ENCODE measurements around the gene ERBB4.

The ERBB4 gene

DNA sequence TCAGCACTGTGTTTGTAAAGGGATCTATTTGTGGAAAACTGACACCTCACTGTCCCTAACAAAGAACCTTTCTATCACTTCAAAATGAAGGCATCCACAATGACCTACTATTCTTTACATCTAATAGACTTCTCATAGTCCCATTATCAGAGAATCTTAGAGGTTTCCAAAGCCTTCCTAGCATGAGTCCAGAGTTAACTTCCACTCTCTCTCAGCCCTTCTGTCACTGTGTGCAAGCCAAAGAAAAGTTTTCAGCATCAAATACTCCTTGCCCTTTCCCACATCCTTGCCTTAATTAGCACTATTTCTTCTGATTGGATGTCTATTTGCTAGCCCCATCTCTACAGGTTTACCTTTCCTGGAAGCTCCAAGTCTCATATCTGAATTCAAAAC is 178.5 kb downstream of the ERBB4 start:
- DNase-seq = no peak

DNA sequence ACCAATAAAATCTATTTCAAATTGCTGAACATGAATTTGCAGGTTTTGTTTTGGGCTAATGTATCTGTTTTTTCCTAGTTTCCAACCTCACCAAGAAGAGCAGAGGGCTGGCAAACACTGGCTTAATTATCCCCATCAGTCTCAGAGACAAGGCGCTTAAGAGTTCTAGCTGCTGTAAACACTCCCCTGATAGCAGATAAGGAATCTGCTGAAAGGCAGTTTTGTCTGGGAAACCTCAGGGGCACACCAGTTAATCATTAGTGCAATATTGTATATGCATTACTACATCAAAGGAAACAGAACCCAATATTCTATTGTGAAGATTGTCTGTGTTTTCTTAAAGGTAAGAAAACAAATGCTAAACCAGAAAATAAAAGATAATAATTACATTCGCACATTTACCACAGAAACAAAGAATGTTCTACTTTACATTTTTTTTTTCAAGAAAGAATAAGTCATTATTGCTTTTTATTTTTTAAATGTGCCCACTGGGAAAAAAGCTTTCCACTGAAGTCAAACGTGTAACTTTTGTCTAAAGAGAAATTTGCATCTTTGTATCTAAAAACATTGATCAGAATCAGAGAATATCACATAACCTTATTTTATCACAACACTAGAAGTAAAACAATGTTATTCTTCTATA is 179.1 kb downstream of the ERBB4 start:
- no peak for DNase-seq

DNA sequence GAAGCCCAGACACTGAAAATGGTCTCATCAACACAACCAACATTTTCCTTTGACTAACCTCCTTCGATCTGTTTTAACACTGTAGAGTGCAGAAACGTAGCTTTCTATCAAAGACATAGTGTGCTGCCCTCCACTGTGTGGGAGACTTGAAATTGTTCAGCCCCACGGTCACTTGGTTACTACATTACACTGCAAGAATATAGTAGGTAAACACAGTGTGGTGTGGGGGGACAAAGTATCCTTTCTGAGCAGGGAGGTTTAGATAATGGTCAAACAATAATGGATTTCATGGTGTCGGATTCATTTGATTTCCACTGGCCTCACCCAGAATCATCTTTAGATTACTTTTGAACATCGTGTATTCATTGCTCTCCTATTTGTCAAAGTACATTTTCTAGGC is 181.0 kb downstream of the ERBB4 start:
- no peak for DNase-seq

DNA sequence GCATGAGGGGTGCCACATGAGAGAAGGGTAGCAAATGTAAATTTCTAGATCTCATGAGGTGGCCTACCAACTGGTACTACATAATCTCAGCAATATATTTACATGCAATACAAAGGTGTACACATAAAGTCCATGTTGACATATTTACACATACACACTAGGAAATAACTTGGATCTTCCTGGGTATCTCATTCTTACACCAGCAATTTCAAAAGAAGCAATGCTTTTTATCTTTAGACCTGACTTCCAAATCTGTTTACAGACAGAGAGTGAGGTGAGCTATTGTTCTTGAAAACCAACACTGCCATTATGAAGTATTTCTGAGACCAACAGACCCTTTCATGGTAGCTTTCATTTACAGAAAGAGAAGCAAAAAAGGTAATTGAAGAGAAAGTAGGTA is 184.2 kb downstream of the ERBB4 start:
- no peak for DNase-seq

DNA sequence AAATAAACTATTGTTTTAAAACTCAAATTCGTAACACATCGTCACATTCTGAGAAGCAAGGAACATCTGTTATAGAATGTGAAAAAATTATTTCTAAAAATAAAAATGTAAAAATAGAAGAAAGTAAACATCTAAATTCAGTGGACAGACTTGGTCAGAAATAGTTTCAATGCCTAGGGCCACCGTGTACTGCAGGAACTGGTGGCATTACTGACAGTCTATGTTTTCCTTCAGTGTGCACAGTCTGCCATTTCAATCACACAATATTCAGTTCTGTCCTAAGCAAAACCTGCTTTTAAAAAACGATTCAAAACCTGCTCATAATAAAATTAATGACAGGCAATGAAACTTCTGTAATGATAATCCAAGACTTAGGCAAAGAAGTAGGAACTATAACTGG is 190.1 kb downstream of the ERBB4 start:
- DNase-seq = no peak

DNA sequence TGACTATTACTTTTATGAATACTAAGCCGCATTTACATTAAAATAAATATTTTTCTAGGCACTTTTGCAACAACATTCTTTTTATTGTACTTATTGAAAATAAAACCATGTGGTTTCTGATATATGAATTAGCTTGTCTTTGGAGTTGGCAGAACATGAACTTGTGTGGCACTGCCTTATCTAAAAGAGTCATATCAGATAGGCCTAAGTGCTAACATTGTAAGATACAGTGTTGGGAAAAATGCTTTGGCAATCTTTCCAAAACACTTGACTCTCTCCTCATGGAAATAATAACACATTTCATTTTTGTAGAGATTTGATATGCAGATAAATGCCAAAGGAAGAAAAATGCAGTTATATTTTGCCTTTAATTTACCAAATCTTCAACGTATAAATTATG is 191.7 kb downstream of the ERBB4 start:
- DNase-seq = no peak

DNA sequence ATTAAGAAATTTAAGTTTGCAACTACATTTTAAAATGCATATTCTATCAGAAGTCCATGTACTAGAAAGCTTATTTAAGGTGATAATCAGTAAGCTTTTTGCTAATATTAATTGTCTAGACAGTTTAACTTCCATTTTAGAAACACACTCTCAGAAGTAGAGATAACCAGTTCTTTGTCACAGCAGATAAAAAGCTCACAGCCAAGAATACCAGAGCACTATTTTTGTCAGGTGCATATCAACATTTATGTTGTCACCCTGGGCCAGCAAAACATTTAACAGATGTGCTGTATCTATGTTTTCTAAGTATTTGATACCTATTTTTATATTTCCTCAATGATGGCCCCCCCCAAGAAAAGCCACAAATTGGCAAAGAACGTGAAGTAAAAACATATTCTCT is 192.6 kb downstream of the ERBB4 start:
- no peak for DNase-seq

DNA sequence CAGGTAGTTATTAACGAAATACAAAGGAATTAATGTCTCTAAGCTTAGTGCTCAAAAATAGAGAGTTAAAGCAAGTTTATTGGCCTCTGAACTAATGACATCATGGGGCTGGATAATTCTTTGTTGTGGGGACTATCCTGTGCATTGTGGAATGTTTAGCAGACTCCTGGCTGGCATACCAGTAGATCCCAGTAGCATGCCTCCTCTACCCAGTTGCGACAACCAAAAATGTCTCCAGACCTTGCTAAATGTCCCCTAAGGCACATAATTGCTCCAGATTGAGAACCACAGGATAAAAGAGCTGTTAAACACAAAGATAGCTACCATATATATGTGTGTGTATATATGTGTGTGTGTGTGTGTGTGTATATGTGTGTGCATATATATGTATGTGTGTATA is 194.5 kb downstream of the ERBB4 start:
- no peak for DNase-seq

DNA sequence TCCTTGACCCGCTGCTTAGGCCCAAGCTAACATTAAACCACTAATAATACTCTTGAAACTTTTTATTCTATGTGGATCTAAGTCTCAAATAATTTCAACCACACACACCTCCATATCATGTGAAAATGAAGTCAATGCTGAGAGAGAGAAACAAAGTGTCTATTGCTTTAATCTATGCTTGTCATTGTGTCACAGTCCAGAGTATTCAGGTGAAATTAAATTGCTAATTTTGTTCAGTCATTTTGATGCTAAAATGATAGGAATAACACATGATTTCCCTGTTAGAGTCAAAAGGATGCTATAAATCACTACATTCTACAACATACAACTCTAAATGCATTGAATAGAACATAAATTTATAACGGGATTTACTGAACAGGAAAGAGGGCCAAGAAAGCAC is 195.4 kb downstream of the ERBB4 start:
- DNase-seq = no peak

DNA sequence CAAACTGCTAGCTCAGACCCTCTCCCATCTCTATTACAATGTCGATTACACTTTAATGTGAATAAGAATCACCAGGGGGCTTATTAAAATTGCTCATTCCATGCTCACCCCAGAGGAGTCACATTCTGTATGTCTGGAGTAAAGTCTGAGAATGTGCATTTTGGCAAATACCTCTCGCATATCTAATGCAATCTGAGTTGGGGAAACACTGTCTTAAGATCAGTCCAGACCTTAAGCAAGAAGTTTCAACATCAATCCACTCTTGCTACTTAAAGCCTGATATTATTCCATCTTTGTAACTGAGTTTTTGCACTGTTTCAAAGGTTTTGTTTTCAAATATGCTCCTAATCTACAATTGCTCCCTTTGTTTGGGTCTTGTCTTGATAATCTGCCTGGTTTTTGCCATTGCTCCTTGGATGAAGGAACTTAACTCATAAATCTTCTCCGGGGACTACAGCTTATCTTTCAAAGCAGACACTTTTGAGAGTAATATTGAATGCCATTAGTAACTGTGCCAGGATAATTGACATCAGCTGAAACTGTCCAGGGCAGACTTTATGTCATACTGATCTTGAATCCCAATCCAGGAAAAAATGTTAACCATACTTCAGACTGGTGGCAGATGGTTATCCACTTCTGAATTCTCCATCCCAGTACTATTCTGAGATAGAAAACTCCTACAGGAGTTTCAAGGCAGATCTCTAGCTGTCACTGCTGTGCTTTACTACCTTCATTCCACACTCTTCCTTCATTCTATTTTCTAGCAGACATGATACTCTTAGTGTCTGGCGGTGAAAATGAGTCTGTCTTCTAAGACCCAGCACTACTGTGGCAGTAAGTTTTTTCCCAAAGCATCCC is 200.9 kb downstream of the ERBB4 start:
- no peak for DNase-seq

DNA sequence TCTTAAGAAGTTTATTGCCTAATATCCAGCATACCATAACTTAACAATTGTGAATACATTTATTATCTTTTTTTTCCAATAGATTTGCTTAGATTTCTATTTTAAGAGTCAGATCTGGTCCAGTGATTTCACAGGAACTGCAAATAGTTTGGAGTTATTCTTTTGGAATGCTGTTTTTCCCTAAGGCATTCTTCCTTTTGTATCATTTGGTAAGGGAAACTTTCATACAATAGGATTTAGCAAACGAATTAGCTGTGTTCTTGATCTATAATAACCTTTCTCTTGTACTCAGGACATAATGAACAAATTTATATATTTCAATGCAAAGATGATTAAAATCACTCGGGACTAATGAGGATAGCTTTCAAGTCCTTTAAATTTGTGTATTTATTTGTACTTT is 201.6 kb downstream of the ERBB4 start:
- no peak for DNase-seq

DNA sequence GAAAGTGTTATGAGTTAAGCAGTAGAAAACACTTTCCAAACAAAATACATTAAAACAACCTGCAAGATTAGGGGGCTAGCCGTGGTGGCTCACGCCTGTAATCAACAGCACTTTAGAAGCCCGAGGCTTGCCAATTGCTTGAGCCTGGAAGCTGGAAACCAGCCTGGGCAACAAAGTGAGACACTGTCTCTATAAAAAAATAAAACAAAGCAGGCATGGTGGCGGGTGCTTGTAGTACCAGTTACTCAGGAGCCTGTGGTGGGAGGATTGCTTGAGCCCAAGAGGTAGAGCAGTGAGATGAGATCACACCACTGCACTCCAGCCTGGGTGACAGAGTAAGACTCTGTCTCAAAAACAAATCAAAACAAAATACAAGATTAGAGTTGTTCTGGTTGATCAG is 208.3 kb downstream of the ERBB4 start:
- peak; percentile 13 for DNase-seq

DNA sequence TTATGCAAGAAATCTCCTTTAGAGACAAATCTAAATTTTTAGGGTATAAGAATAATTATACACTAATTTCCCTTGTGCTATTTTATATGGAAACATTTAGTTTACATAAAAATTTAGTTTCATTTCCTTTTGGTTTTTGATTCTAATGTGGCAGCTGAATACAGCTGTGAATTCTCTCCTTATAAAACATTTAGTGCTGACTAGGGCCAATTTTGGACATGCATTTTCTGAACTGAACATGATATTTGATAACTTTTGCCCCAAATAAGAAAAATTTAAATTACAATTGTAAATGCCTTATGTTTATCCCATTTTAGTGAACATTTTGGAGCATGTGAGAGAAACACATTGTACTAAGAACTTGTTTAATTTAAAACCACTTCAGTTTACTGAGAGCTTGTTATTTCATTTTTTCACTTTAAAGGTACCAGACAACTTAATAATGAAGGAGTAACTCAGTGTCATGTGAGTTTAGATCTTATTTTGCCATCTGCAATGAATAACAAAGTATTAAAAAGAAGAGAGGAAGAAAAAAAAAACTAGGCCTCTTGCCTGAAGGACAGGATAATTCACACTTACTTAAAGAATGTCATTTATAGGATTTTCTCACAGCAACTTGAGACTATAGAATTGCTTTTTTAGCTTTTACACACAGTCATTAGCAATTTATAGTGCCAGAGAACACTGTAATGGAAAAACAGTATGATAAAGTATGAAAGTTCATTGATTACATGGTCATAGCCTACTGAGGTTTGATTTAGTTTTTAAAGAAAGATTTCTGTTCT is 209.7 kb downstream of the ERBB4 start:
- no peak for DNase-seq

DNA sequence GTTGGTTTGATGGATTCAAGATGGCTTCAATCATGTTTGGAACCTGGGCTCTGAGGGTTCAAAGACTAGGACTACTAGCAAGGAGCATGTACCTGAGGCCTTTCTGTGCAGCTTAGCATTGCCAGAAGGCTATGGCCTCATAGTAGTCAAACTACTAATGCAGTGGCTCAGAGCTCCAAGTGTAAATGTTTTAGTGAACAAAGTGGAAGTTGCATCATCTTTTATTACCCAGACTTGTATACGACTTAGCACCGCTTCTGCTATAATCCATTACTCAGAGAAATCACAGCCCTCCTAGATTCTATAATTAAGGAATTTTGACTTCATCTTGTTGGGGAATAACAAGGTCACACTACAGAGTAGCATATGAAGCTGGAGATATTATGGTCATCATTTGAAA is 210.5 kb downstream of the ERBB4 start:
- no peak for DNase-seq

DNA sequence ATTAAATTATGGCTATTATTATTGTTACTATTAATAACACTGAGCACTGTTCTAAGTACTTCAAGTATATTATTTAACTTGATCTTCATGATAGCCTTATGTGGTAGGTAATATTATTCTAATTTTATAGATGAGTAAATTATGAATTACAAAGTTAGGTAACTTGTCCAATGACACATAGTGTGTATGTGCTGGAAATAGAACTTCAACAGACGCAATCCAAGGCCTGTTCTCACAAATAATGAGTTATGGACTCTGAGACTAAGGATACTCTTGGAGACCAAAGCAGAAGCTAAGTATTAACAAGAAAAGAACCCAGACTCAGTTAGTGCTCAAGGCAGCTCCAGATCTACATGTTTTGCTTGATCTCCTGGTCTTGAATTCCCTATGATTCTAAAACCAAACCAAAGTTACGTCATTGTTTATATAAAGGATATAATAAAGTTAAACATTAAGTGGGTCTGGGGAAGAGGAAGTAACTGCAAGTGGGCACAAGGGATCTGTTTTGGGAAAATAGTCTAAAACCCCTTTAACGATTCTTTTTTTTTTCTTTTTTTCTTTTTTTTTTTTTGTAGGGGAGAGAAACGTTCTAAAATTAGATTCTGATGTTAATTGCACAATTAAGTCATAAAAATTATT is 211.3 kb downstream of the ERBB4 start:
- DNase-seq = no peak

DNA sequence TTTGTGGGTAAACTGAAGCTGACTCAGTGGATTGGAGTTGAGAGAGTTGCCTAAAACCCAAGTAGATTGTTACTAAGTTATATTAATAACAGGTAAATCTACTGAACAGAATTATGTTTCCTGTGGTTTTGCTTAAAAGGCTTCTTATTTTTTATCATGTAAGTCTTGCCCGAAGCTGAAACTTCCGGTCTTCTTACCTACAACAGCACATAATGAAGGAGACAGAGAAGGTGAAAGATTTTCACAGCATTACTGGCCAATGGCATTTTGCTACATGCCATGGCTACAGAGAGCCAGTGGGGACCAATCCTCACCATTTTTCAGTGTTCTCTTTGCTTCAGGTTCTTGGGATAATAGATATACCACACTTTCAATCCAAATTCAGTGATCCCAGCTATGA is 220.0 kb downstream of the ERBB4 start:
- no peak for DNase-seq

DNA sequence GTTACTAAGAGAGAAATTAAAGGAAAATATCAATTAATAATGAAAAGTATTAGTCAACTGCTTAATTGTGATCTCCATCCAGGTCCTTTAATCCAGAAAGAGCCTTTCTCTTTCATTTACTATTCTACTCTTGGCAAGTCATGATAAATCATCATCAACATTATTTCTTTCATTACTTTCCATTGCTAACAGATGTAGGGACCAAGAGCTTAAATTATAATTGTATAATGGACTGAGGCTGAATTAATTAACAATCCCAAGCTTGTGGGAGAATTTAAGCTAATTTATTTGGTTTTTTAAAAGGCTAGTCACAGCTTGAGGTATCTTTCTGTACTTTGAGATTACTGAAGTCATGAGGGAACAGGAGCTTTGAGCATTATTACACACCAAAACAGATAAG is 223.9 kb downstream of the ERBB4 start:
- no peak for DNase-seq

DNA sequence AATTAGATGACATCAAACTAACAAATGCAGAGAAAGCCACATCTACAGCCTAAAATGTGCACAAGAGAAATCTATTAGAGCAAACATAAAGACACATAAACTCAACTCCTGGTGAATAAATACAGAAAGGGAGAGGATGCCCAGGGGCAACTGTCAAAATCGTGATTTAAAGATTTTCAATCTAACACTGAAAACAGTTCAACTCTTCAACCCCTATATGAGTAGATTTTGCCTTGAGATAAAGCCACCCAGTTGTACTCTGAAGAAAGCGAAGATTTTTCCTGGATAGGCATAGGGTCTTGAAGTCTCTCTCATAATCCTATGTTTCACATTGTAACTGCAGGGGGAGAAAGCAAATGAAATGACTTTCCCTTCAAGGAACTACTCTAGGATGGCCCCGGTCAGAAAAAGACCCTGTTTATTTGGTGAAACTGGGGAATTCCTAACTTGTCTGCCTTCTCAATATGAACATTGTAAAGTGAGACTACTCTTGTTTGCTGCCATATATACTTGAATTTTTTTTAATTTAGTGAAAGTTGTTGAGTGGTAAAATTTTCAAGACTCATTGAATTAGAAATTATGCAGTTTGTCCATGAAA is 226.7 kb downstream of the ERBB4 start:
- no peak for DNase-seq

DNA sequence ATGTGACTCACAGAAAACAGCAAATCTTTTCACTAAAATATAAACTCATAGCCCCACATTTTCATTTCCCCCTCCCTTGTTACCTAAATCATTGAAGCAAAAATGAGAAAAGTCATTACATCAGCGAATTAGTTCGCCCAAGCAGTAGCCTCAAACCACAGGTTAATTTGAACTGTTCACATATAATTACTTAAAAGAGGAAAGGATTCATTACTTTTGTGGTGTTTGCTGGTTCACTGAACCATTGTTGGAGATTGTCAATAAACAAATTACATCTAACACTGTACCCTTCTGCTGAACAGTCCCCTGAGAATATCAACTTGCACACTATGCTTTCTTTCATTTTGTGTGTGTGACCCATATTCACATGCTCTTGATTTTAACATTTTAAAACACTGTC is 238.7 kb downstream of the ERBB4 start:
- no peak for DNase-seq

DNA sequence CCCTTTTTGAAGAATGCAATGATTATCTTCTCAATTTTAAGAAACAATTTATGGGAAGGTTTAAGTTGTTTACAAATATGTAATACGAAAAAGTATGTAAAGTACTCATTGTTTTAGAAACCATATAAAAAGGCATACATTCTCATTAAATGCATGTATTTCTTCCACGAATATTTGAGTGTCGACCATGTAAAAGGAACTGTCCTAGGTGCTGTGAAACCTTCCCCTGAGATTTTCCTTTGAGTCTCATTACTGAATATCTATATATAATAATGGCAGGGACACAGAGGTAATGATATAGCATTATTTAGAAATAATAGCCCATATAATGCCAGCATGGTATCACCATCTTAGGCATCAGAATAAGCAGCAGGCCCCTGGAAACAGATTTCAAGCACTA is 239.3 kb downstream of the ERBB4 start:
- no peak for DNase-seq

DNA sequence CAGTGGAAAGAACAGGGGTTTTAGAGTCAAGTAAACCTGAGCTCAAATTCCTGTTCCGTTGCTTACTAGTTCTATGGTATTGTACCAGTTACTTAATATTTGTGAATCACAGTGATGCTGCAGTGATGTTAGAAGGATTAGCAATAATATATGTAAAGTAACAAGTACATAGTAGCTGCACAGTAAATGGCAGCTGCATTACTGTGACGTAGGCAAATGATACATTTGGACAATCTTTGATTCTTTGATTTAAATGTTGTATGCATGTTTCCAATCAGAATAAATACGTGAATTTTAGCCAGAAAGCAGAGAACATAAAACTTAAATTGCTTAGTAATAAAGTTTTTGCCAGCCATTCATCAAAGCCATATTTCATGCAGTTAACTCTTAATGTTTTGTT is 243.0 kb downstream of the ERBB4 start:
- no peak for DNase-seq

DNA sequence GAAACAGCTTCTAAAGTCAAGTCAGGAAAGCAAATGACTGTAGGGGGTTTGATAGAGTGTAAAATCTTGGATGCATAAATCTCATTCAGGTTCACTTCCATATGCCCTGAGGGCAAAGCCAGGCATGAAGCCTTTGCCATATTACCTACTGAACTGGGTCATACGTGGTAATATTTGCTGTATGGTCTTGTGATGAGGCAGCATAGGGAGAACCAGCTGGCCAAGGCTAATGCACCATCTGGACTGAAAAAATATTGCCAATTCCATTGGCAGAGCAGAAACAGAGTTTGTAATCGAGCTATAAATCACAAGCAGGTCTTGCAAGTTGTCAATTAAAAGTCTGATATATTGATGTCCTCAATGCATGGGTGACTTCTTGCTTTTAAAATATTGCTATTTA is 243.8 kb downstream of the ERBB4 start:
- DNase-seq = no peak

DNA sequence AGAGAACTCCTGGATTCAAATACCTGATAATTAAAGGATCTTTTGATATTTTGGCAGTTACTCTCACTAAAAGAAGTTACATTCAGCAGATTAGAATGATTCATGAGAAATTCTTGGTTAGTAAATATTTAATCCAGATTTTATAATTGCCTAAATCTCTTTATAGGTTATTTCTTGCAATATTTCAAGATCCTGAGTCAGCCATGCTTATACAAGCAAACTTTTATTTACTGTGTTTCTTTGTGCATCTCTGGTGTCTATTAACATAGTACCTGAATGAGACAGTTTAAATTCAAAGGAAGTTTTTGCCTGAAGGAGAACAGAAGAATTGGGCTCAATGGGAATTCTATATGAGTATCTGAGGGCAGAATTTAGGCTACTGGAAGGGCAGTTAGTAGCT is 249.3 kb downstream of the ERBB4 start:
- no peak for DNase-seq
